NCI-H748 treated with DMSO at 0.1 percent for 48 hours (cell line): Measurements from ENCODE around the gene HOXD11.

Experiments used
- DNase-seq: peaks from one replicate; lab custom pipeline; 2025; lab: John Stamatoyannopoulos, UW

HOXD11 gene

DNA sequence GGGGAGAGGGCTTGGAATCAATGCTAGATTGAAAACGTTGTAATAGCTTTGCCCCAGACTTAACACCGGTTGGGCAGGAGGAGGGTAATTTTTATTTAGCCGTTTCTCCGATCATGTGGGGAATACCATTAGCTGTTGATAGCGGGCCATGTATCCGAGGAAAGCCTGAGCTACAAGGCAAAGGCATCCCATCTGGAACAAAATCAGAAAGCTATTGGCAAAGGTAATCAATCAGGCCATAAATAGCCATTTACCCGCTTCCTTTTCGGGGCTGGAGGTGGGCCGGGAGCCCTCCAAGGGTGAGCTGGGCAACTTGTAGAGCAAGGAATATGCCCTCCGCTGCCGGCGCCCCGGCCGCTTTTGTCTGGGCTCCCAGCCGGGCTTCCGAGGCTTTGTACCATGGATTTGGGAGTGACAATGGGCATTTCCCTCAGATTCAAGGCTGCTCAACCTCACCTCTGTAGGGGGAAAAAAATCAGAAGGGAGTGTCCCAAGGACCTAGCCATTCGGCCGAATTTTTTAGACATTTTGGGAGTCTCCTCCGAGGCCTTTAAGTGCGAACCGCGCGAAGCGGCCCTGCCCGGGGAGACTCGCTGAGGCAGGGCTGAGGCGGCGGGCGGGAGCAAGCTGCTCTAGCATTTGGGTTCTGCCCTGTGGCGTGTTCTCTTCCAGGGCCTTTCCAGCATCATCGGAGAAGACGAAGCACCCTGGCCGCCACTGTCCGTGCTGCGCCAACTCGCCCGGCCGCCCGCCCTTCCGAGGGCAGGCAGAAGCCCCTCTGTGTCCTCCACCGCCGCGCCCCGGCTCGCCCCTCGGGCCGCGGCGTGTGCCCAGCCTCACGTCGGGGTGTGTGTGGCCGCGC is 14.3 kb downstream of the HOXD11 start:
- no peak for DNase-seq

DNA sequence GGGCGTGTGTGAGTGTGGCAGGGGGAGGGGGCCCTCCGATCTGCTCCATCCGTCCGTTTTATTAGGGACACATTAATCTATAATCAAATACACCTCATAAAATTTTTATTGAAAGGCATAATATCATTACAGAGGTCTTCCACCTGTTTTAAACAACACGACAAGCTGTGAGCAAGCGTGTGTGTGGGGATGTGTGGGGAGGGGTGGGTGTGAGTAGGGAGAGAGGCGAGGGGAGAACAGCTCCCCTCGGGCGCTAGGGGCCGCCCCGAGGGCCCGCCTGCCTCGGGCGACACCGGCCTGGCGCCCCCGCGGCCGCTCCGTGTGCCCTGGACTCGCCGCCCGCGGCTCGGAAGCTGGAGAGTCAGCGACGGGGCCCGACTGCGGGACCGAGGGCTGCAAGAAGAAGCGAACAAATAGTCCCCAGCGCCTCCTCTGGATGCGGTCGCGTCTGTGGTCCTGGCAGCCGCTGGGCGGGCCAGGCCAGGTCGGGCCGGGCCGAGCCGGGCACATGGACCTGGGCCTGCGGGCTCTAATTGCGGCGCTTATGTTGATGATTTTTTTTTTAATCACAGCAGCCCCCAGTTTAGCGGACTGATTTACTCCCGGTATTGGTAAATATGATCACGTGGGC is 15.1 kb downstream of the HOXD11 start:
- no peak for DNase-seq

- no peak for DNase-seq
Measured at GRCh38 chr2:176122683-176123410, 15.8 kb downstream of the HOXD11 start, which contains the start of gene HOXD9. HOXD9 (plus strand) TSS chr2:176122719; CDS start chr2:176122769, 50 bp downstream.

GRCh38 chr2:176123411-176124109 is 16.5 kb downstream of the HOXD11 start:
- no peak for DNase-seq

DNA sequence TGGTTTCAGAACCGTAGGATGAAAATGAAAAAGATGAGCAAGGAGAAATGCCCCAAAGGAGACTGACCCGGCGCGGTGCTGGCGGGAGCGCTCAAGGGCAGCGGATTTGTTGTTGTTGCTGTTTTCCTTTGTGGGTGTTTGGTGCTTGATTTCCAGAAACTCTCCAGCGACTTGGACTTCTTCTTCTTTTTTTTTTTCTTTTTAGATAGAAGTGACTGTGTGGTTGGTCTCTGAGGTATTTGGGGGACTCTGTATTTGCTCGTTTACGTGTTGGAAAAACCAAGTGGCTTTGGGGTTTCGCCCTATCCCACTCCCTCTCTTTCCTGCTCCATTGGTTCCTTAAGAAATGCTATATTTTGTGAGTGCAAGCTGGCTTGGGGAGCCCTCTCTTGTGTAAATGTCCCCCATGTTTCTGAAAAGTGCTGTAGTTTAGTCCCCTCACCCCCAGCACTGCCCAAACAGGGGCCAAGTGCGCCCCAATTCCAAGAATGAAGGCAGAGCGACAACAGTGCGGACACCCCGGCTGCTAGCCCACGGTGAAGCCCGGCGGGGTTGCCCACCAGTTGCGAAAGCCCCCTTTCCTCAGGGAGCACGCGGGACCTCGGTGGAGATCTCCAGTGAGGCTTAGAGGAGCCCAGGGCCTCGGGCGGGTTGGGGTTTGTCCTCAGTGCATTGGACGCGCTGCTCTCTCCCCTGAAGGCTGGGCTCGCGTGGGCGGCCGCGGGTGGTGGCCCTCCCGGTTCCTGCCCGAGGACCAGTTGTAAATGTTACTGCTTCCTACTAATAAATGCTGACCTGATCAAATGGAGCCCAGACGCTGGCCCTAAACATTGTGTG is 17.2 kb downstream of the HOXD11 start:
- DNase-seq: no peak

DNA sequence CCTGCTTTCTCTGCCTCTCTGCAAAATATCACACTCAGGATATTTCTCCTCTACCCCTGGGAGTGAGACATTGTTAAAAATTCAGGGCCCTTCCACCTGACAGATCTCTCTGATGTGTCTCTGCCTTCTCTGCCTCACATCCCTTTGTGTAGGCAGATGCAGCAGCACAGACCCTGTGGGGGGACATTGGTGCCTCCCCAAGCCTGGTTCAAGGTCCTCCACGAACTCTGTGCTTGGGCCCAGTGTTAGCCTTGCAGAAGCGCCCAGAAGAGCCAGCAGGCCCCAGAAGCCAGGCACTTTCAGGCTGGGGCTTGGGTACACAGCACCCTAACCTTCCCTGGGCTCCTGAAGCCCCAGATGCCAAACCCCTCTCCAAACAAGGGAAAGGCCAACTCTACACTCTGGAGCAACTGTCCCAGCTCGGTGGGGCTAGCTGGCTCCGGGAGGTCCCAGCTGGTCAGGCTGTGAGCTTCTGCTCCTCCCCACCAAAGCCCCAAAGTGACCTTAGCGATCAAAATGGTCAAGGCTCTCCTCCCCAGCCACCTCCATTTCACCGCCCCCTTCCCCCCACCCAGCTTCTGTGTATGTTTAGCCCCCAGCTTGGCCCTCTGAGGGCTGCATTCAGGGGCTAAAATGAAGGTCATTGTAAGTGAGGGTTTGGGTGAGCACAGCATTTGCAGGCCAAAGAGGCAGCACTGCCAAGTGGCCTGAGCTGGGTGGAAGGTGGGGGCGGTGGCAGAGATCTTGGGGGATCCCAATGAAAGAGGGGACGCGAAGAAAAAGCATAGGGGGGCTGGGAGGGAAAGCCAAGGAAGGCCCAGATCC is 18.1 kb downstream of the HOXD11 start:
- no peak for DNase-seq

DNA sequence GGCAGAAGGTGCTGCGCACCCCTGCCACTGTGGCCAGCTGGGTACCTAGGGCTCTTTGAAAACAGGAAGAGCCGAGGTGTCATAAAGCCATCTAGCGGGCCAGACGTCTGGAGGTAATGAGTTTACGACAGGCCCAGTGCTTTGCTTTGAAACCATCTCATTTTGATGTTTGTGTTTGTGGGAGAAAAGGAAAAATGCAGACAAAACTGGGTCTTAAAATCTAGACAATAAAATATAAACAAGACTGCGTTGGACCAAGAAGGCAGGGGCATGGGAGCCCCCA is 18.6 kb downstream of the HOXD11 start:
- DNase-seq: no peak

DNA sequence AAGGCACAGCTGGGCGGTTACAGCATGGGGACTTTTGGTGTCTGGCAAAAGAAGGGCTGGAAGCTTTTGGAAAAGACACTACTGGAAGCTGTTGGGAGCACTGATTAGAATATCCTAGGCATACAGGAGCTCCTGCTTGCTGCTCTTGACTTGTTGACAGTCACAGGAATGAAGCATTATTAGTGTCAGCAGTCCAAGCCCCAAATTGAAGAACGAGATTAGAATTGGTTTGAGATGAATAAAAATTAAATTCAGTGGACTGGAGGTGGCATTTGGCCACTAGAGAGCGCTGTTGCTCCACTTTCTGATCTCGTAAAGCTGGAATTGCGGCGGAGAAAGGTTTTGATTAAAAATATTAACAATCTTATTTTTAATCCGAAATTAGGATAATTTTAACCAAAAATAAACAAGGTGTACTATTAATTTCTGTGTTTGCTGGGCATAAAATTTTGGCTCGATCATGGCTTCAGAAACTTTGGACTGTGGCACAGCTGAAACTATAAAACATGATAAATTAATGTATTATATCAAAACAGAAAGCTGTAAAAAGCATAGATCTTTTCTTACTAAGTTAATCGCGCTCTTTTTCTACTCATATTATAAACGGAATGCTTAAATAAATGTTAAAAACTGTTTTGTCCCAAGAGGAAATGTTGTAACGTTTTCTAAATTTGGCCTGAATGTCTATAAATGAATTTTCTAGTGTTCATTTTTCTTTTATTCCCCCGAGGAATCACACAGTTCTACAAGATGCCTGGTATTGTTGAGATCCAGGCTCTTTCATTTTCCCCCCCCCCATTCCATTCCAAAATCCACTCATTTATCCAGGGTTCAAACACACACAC is 20.1 kb downstream of the HOXD11 start:
- peak; percentile 86 for DNase-seq

GRCh38 chr2:176127774-176128072 is 20.6 kb downstream of the HOXD11 start:
- DNase-seq: peak; percentile 60

DNA sequence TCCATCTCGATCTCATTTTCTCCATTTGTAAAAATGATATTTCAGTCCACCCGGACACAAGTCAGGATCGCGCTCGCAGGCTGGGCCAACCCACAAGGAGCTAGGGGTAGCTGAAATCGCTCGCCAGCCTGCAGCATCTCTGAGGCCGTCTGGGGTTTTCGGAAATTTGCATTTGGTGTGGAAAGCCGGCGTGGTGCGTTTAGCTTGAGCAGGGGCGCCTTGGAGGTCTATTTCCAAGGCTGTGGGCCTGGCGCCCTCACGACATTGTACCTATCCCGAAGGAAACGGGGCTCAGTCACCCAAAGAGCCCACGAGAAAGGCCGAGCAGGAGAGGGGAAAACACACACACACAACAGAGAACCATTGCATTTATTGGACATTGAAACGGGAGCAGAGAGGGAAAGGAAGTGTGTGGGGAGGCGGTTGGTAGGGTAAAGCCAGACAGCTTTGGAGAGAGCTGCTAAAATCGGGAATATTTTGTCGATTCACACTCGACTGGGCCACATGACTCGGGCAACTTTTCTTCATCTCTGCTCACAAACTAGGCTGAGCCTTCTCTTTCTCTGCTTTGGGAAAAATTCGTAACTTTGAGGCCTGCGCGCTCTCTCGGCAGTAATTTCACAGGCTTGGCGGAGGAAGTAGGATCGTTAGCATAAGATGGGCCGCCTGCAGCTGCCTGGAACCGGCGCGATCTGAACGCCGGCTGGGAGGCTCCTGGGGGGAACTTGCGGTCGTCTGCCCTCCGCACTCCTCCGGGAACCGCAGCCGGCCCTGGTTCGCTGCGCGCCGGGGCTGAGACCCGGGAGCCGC is 21.3 kb downstream of the HOXD11 start:
- DNase-seq: peak; percentile 73

DNA sequence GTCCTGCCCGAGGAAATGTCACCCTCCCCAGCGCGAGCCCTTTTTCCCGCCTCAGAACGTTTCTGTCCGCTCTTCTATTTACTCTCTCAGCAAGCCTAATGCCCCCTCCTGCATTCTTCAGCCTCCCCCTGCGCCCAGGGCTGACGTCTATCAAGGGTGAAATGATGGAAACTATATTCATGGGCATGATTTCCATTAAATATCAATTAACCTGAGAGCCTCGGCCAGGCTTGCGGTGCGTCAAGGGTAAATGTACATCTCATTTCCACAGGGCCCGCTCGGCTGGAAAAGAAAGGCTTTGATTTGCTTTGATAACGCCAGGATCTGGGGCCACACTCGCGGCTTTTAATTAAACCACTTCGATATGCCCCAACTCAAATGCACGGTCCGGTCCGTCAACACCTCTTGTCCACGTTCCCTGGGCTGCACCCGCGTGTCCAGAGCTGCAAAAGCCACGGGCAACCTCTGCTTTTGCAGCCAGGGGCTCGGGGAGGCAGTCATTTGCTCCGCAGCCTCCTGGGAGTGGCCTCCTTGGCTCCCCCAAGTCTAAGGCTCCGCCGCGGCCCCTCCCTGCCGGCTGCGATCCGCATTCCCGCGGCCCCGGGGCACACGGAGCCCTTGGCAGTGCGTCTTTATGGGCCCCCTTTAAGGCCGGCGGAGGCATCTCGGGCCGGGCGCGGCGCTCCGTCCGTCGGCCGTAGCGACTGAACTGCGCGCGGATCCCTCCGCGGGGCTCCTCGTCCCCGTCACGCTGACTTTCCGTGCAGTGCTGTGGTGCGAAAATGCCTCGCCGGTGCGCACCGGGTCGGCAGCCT is 22.1 kb downstream of the HOXD11 start, which contains the start of gene HOXD8:
Gene HOXD8 (plus strand): TSS at position 724 of the 815 bp plus-strand sequence. CDS start 662 bp downstream, outside the sequence.
- DNase-seq: peak; percentile 79

DNA sequence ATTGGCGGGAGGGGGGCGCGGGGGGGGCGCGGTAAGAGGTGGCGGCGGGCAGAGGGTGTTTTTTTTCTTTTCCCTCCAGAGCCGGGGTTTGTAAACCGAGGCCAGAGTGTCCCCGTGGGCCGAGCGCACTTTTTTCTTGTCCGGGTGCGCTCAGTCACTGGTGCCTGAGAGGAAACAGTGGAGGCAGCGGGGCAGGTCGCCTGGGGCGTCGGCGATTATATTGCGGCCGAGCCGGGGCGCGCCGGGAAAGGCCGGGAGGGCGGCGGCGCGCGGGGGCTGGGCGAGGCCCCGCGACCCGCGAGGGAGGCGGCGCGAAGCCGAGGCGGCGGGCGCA is 22.7 kb downstream of the HOXD11 start:
- peak; percentile 71 for DNase-seq

DNA sequence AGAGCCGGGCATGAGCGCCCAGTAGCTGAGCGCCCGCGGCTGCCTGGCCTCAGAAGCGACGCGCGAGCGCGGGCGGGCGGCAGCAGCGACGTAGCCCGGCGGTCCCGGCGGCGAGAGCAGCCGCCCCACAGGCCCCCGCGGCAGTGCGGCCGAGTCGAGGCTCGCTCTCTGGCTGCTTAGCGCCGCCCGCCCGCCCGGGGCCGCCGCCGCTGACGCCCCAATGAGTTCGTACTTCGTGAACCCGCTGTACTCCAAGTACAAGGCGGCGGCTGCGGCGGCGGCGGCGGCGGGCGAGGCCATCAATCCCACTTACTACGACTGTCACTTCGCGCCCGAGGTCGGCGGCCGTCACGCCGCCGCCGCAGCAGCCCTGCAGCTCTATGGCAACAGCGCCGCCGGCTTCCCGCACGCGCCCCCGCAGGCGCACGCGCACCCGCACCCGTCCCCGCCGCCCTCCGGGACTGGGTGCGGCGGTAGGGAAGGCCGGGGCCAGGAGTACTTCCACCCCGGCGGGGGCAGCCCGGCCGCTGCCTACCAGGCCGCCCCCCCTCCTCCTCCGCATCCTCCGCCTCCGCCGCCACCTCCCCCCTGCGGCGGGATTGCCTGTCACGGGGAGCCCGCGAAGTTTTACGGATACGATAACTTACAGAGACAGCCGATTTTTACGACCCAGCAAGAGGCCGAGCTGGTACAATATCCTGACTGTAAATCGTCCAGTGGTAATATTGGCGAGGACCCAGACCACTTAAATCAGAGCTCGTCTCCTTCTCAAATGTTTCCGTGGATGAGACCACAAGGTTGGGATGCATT is 23.3 kb downstream of the HOXD11 start:
- peak; percentile 54 for DNase-seq

DNA sequence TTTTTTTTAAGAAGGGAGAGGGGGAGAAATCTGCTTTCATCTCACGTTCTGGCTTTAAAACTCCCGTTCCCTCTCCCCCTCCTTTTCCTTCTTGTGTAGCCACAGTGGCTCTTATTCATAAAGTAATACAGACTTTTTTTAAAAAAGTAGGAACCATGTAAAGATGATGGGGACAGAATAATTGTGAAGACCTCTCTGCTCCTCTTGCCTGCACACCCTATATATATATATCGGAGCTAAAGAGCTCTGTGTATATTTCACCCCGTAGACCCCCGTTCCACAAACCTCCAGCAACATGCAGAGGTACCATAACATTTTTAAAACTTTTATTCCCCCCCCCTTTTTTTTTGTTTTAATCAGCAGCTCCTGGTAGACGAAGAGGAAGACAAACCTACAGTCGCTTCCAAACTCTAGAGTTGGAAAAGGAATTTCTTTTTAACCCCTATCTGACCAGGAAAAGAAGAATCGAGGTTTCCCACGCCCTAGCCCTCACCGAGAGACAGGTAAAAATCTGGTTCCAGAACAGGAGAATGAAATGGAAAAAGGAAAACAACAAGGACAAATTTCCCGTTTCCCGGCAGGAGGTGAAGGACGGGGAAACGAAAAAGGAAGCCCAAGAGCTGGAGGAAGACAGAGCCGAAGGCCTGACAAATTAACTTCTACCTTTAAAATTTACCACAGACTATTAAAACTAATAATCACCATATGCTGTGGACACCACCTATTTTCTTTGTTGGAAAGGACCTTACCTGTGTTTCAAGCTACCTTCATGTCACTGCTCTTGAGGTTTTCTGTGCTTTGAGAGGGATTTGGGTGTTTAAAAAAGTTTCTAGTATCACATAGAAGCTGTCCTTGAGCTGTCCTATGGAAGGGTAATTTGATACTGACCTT is 24.1 kb downstream of the HOXD11 start:
- peak; percentile 26 for DNase-seq

DNA sequence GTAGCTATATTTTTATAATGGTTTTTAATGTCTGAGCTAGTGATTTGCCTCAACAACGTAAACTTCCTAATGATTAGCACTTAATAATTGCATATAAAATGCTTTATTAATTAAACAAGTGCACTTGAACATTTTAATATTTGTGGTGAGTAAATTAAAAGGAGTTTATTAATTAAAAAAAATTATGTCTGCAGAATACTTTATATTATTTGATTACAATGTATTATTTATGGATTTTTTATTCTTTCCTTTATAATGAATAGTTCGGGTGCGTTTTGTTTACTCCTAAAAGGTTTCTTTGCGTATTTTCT is 24.7 kb downstream of the HOXD11 start:
- DNase-seq: no peak
